Hematopoietic multipotent progenitor cell treated with erythropoietin and hydrocortisone succinate and interleukin-3 and kit ligand, for 6 days (in vitro differentiated cells): ENCODE data around the gene PDXK.

Experiments used
- DNase-seq: peaks from one replicate; pipeline ENCODE4 v3.0.0-alpha.2; 2015

PDXK gene

GRCh38 chr21:43744725-43745124, 25.8 kb downstream of the PDXK start:
- no peak for DNase-seq

DNA sequence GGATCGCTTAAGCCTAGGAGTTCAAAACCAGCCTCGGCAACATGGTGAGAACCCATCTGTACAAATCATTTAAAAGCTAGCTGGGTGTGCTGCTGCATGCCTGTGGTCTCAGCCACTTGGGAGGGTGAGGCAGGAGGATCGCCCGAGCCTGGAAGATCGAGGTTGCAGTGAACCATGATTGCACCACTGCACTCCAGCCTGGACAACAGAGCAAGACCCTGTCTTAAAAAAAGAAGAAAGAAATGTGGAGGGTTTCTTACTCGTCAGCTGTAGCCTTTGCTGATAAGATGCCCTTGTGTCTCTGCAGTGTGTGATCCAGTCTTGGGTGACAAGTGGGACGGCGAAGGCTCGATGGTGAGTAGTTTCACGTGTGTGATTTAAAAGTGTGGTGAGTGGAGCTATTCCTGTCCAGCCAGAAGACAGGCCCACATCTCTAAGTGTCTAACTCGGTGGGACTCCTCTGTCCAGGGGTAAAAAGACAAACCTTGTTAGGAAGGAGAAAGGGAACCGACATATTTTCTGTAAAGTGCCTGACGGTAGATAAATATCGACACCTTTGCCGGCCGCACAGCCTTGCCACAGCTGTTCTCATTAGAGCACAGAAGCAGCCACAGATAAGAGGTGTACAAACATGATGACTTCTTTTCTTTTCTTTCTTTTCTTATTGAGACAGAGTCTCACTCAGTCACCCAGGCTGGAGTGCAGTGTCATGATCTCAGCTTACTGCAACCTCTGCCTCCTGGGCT, 27.0 kb downstream of the PDXK start:
- no peak for DNase-seq

DNA sequence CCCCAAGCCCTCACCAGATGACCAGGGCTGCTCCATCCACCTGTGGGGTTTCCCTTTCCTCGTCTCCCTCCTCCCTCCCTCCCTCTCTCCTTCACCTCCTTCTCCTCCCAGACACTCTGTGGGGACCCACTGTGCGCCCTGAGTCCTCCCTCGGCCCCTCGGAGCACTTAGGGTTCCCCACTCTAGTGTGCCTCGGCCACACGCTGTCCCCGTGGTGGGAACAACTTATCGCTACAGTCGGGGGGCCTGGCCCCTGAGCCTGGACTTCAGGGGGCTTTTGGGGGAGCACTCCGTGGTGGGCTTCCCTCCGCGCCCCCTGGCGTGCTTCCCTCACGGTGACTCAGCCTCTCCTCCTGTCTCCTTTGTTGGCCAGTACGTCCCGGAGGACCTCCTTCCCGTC, 29.7 kb downstream of the PDXK start:
- no peak for DNase-seq

GRCh38 chr21:43749651-43750262, 30.8 kb downstream of the PDXK start:
- DNase-seq, result no peak

DNA sequence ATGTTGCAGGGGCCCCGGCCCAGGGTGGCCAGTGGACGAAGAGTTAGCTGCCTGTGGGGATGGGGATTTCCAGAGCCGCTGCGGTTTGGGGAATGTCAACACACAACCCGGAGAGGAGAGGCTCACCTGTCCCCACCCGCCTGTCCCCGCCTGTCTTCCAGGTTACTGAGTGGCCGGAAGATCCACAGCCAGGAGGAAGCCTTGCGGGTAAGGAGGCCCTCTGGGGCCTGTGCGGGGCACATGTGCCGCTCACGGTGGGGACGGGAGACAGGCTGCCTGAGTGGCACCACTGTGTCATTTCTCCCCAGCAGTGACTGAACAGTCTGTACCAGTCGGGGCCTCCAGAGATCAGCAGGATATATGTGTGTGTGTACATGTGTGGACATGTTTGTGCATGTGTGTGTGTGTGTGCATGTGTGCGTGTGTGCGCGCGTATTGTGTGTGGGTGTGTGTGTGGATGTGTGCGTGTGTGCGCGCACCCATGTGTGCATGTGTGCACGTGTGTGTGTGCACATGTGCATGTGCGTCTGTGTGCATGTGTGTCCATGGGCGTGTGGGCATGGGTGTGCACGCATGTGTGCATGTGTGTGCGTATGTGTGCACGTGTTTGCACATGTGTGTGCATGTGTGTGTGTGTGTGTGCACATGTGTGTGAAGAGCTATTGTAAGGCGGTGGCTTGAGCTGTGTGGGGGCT, 31.6 kb downstream of the PDXK start:
- DNase-seq, result no peak

DNA sequence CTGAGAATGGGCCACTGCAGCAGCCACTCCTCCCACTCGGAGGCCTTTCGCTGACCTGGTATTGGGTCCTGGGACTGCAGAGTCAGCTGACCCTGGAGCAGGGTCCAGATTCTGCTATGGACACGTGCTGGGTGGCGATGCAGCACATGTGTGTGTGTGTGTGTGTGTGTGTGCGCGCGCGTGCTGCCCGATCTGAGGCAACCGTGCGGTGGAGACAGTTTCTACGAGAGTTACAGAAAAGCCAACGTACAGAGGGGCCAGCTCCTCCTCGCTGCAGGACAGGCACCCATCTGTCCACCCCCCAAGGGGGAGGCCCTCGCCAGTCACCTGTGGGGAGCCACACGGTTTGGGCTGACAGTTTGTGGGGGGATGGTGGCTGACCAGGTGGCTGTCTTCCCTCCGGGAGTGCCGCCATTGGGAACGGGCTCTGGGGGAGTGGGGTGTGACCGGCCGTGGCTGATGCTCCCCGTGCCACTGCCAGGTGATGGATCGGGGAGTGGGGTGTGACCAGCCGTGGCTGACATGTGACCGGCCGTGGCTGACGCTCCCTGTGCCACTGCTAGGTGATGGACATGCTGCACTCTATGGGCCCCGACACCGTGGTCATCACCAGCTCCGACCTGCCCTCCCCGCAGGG, 33.1 kb downstream of the PDXK start:
- DNase-seq, result no peak

DNA sequence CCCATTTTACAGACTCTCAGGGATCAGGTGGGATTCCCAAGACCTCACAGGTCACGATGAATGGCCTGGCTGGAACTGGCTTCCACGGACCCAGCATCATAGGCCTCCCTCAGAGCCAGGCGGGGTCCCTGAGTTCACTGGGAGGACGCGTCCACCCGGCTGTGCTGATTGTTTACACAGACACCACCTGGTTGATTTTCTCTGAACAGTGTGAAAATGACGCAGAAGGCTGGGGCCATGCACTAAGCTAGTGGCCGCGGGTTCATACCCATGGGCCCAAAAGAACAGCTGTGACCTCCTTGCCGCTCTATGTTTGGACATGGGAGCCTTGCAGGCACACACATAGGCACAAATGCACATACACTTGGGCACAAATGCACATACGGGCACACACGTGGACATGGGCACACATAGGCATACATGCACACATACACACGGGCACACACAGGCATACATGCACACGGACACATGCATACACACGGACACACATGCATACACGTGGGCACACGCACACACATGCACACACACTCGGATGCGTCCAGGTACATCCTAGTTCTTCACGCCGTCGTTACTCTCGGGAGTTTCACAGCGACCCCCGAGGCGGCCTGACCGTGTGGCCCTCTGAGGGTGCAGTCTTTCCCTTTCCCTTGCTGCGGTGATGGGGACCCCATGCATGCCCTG, 34.0 kb downstream of the PDXK start:
- DNase-seq, result no peak

DNA sequence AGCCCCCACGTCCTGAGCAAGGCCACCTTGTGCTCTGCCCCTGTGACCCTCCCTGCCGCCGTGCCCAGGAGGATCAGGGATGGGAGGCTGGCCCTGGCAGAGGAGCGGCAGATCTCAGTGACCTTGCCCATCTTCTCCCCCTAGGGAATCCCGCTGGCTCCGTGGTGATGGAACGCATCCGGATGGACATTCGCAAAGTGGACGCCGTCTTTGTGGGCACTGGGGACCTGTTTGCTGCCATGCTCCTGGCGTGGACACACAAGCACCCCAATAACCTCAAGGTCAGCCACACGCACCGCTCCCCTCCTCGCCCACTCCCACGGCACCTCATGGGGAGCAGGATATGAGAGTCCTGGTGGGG, 34.5 kb downstream of the PDXK start:
- no peak for DNase-seq

GRCh38 chr21:43754948-43755781, 36.2 kb downstream of the PDXK start:
- DNase-seq, result no peak

- no peak for DNase-seq
These were observed 37.1 kb downstream of the PDXK start for GRCh38 chr21:43755820-43756594.

DNA sequence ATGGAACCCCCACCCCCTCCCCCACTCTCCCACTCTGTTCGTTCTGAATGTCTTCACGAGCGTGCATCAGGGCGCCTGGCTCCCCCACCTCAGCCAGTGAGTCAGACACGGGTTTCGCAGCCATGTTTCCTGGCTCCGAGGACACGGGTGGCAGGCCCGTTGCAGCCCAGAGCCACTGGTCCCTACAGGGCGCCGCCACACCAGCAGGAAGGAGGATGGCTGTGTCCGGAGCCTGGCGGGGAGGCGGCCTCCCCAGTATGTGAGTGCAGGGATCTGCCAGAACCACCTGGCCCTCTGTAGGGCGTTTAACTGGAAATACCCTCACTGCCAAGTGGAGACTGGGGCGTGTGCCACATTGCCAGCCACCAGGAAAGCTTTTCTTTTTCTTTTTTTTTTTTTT, 38.7 kb downstream of the PDXK start:
- no peak for DNase-seq

GRCh38 chr21:43758111-43758641, 39.2 kb downstream of the PDXK start:
- DNase-seq, result no peak

DNA sequence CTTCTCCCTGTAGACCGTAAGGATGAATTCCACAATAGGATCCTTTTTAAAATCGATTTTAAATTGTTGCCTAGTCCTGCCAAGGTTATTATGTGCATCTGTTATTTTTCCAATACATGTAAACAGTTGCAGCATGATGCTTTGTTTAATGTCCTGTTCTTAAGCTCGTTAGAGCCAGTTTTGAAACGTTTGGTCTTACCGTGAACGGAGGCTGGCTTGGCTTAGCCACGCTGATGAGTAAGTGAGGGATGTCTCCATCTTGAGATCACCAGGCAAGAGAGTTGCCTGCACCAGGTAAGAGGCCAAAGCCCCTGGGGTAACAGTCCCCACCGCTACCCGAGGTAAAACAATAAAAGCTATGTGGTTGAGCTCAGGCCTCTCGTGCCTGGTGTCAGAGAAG, 39.9 kb downstream of the PDXK start:
- DNase-seq, result no peak

DNA sequence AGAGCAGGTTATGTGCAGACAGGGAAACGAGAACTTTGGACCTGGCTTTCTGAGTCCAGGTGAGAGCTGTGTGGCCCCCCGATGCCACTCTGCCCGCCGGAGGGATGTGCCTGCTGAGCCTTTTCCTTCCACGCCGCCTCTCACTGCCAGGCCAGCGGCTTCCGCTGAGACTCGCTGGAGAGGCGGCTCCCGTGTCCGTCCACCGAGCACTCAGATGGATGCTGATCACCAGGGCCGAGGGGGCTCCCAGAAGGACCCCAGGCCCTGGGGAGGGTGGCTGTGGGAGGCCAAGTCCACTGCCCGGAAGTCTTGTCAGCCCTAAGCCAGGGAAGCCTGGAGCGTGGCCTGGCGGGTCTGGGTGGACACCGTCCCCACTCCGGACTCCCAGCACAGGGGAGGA, 40.7 kb downstream of the PDXK start:
- DNase-seq, result no peak

GRCh38 chr21:43760391-43760958, 41.5 kb downstream of the PDXK start:
- DNase-seq, result no peak

DNA sequence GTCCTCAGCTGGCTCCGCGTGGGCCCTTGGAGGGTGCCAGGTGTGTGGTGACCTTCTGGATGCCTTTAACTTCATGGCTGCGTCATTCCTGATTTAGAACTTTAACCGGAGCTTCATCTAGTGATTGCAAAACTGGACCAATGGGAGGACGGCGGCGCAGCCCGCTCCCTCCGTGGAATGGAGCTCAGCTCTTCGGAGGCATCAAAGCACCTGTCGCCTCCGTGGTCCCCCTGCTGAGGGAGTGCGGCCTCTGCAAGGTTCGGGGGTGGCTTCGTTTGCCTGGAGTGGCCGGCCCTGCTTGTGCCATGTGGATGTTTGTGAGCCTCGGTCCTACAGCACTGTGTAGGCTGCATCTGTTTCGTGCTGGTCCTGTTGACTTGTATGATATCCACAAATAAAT, 43.0 kb downstream of the PDXK start:
- DNase-seq, result no peak

- no peak for DNase-seq
These were observed 43.6 kb downstream of the PDXK start for GRCh38 chr21:43762303-43763128.

DNA sequence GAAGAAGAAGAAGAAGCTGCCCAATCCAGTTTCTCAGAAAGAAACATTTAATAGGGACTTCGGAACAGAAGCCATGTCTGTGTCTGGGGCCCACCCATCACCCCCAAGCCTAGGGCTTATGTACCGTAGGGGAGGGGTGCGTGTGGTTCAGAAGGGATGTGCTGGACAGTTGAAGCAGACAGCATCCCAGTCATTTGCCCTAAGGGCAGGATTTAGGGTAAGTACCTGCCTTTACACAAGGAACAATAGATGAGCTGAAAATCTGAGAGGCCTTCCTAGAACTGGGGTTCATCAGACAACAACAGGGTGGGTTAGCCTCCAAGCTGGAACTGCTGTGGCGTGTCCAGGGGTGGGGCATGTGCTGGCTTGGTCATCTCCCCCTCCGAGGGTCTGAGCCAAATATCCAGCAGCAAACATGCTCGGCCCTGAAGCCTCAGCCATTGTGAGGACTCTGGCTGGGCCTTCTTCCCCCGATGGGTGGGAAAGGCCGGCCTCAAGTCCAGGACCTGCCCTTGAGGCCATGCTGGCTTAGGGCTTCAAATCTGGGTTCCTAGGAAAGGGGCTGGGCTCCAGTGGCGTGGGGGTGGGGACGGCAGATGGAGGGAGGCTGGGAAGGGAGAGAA, 45.1 kb downstream of the PDXK start:
- no peak for DNase-seq
